ENCODE results near the gene ICOSLG. TPM values are rescaled to one million over a fixed set of nuclear protein-coding genes. Genes with fewer than 3 reads are reported as not detected.

Gene ICOSLG
- total RNA-seq, 1 experiment from 2014 or later: 9.0 TPM

DNA sequence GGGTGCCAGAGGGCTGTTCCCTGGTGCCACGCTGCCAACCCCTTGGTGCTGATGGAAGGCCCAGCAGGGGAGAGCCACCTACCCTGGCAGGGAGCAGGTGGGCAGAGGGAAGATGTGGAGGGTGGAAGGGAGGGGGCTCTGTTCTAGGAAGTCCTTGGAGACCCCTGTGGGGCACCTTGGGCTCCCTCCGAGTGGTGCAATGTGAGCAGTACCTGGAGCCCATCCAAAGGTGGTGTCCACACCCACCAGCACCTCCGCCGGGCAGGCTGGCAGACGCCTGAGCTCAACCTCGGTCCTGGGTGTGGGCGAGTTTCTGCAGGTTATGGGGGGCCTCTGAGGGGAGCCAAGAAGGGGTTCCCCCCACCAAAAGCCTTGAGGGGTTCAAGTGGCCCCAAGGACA lies 32.3 kb upstream of the ICOSLG start (continued):
- TF ChIP-seq E2F4 (CRISPR knock-in tag; IDR thresholded peaks at IDR 0.05; ENCODE audit: borderline replicate concordance, low read depth): no peak
- TF ChIP-seq ZNF317 (CRISPR knock-in tag; IDR thresholded peaks at IDR 0.05; ENCODE audit: borderline replicate concordance, low read depth): no peak
- TF ChIP-seq FOXK1 (CRISPR knock-in tag; IDR thresholded peaks at IDR 0.05): no peak
- no peak for TF ChIP-seq SOX15 (CRISPR knock-in tag; IDR thresholded peaks at IDR 0.05)
- TF ChIP-seq IRF2 (CRISPR knock-in tag; IDR thresholded peaks at IDR 0.05; ENCODE audit: borderline replicate concordance, low read depth): no peak
- TF ChIP-seq USF1 (CRISPR knock-in tag; IDR thresholded peaks at IDR 0.05): no peak
- TF ChIP-seq, protein P1, sequence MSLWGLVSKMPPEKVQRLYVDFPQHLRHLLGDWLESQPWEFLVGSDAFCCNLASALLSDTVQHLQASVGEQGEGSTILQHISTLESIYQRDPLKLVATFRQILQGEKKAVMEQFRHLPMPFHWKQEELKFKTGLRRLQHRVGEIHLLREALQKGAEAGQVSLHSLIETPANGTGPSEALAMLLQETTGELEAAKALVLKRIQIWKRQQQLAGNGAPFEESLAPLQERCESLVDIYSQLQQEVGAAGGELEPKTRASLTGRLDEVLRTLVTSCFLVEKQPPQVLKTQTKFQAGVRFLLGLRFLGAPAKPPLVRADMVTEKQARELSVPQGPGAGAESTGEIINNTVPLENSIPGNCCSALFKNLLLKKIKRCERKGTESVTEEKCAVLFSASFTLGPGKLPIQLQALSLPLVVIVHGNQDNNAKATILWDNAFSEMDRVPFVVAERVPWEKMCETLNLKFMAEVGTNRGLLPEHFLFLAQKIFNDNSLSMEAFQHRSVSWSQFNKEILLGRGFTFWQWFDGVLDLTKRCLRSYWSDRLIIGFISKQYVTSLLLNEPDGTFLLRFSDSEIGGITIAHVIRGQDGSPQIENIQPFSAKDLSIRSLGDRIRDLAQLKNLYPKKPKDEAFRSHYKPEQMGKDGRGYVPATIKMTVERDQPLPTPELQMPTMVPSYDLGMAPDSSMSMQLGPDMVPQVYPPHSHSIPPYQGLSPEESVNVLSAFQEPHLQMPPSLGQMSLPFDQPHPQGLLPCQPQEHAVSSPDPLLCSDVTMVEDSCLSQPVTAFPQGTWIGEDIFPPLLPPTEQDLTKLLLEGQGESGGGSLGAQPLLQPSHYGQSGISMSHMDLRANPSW (CRISPR knock-in tag; conservative IDR thresholded peaks at IDR 0.05; ENCODE audit: low read depth): no peak
- TF ChIP-seq ZNF425 (CRISPR knock-in tag; conservative IDR thresholded peaks at IDR 0.05): no peak

DNA sequence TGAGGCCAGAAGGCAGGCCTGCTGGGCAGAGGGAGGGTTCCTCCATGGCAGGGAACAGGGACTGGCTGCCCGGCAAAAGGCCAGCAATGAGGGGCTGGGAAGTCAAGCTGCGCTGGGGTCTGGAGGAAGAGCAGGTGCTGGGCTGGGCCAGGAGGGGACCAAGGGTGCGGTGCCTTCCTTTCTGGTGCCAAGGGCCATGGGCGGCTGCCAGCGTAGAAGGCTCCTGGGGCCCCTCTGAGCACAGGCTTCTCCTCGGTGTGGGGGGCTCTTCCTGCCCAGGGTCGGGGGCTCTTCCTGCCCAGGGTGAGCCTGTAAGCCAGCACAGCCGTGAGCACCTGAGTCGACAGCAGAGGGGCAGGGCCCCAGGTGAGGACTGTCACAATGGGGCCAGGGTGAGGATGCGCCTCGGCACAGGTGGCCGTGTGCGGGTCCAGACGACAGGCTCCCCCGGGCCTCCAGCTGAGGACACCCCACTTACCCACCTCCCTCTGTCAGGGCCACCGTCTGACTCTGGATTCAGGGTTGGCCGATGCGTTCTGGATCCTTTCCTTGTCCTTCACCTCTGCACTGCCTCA lies 31.6 kb upstream of the ICOSLG start:
- no peak for ATAC-seq
- no peaks in the 10 kb centered on the region for H3K9me3 Mint-ChIP-seq
- no peaks in the 10 kb centered on the region for H3K4me1 Mint-ChIP-seq
- no peak overlapping the region for H3K27ac Mint-ChIP-seq
- H3K27me3 Mint-ChIP-seq (ENCODE audit: low read depth): peaks cover 4% of the 10 kb centered on the region; the same call in 1 of the 2 replicates
- TF ChIP-seq RORB (CRISPR knock-in tag; IDR thresholded peaks at IDR 0.05) (no peak), MXD4 (CRISPR knock-in tag; IDR thresholded peaks at IDR 0.05; ENCODE audit: borderline replicate concordance) (no peak), NFYB (CRISPR knock-in tag; conservative IDR thresholded peaks at IDR 0.05; ENCODE audit: low read depth) (no peak), TCF7 (CRISPR knock-in tag; IDR thresholded peaks at IDR 0.05; ENCODE audit: low read depth) (no peak), NR1H2 (CRISPR knock-in tag; IDR thresholded peaks at IDR 0.05) (no peak), ZNF121 (CRISPR knock-in tag; IDR thresholded peaks at IDR 0.05) (no peak), SP1 (CRISPR knock-in tag; conservative IDR thresholded peaks at IDR 0.05) (no peak)
- CTCF ChIA-PET: no interaction called here
- H3K4me3 Mint-ChIP-seq: no peak overlapping the region
- POLR2A ChIA-PET: no interaction called here
- no peaks in the 10 kb centered on the region for H3K36me3 Mint-ChIP-seq
- no peak for DNase-seq (ENCODE audit: low spot score)

GRCh38 chr21:44271558-44272283 lies 31.0 kb upstream of the ICOSLG start:
- ATAC-seq: no peak
- H3K9me3 Mint-ChIP-seq: no peaks in the 10 kb centered on the region
- no peak for TF ChIP-seq HMGXB4 (CRISPR knock-in tag; IDR thresholded peaks at IDR 0.05)
- TF ChIP-seq GABPB1 (CRISPR knock-in tag; IDR thresholded peaks at IDR 0.05): no peak
- TF ChIP-seq JAZF1 (CRISPR knock-in tag; IDR thresholded peaks at IDR 0.05): no peak
- TF ChIP-seq, protein P2, sequence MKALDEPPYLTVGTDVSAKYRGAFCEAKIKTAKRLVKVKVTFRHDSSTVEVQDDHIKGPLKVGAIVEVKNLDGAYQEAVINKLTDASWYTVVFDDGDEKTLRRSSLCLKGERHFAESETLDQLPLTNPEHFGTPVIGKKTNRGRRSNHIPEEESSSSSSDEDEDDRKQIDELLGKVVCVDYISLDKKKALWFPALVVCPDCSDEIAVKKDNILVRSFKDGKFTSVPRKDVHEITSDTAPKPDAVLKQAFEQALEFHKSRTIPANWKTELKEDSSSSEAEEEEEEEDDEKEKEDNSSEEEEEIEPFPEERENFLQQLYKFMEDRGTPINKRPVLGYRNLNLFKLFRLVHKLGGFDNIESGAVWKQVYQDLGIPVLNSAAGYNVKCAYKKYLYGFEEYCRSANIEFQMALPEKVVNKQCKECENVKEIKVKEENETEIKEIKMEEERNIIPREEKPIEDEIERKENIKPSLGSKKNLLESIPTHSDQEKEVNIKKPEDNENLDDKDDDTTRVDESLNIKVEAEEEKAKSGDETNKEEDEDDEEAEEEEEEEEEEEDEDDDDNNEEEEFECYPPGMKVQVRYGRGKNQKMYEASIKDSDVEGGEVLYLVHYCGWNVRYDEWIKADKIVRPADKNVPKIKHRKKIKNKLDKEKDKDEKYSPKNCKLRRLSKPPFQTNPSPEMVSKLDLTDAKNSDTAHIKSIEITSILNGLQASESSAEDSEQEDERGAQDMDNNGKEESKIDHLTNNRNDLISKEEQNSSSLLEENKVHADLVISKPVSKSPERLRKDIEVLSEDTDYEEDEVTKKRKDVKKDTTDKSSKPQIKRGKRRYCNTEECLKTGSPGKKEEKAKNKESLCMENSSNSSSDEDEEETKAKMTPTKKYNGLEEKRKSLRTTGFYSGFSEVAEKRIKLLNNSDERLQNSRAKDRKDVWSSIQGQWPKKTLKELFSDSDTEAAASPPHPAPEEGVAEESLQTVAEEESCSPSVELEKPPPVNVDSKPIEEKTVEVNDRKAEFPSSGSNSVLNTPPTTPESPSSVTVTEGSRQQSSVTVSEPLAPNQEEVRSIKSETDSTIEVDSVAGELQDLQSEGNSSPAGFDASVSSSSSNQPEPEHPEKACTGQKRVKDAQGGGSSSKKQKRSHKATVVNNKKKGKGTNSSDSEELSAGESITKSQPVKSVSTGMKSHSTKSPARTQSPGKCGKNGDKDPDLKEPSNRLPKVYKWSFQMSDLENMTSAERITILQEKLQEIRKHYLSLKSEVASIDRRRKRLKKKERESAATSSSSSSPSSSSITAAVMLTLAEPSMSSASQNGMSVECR (CRISPR knock-in tag; IDR thresholded peaks at IDR 0.05; ENCODE audit: borderline replicate concordance): no peak

More at GRCh38 chr21:44271558-44272283, 31.0 kb upstream of the ICOSLG start:
- POLR2A ChIA-PET: no interaction called here
- no peak for DNase-seq (ENCODE audit: low spot score)
- Mint-ChIP-seq H3K27ac (no peak overlapping the region), H3K36me3 (no peaks in the 10 kb centered on the region), H3K4me1 (no peaks in the 10 kb centered on the region), H3K4me3 (no peak overlapping the region), H3K27me3 (ENCODE audit: low read depth) (peaks cover 4% of the 10 kb centered on the region; the same call in 1 of the 2 replicates)
- CTCF ChIA-PET: no interaction called here

All from WTC11 (cell line).